GM12878 (cell line): ENCODE data around the gene TNNT2. TPM values are rescaled to one million over a fixed set of nuclear protein-coding genes. Genes with fewer than 3 reads are reported as not detected.

Experiments
- ATAC-seq: fragments of 200-7000 bp; cut with Tn5 transposase; 3 replicates; pipeline ENCODE4 v1.9.1; 2020; ENCODE audit warnings: mild to moderate bottlenecking, moderate library complexity
- BruUV-seq: library from RNA; stranded (reverse); fragments of 400-500 nt; replicated peaks from 2 replicates; lab custom pipeline; 2021; lab: Mats Ljungman, UMichigan
- CTCF ChIA-PET: fragments of 300-600 bp; sonication (Branson Sonifier 250); formaldehyde crosslinking; extraction: SDS; loops from one replicate; lab custom pipeline; 2021; ENCODE audit warnings: inconsistent platforms; lab: Yijun Ruan, JAX
- POLR2A ChIA-PET: fragments of 350-600 bp; formaldehyde crosslinking; extraction: SDS; loops from one replicate; lab custom pipeline; 2021; ENCODE audit warnings: inconsistent platforms; lab: Charles Lee
- RAD21 ChIA-PET: fragments of 300-600 bp; sonication (Branson Sonifier 250); formaldehyde crosslinking; loops from one replicate; lab custom pipeline; 2023; ENCODE audit warnings: antibody characterized with exemption; ENCODE audit not compliant: unreplicated experiment; lab: Charles Lee
- SMC1A ChIA-PET: fragments of 300-600 bp; sonication (Branson Sonifier 250); formaldehyde crosslinking; loops from one replicate; lab custom pipeline; 2023; ENCODE audit not compliant: unreplicated experiment, uncharacterized antibody; lab: Charles Lee
- DNase-seq: peaks from one replicate; pipeline ENCODE4 v3.0.0-alpha.2; 2011; ENCODE audit warnings: low read depth, low spot score
- FAIRE-seq: peaks from 3 replicates; lab custom pipeline; 2011; peaks lifted over from hg19 to GRCh38; lab: Jason Lieb, UNC
- H2AFZ ChIP-seq: 2 replicates; pipeline ENCODE4 v1.6.0; 2011; ENCODE audit warnings: low read depth, low read length, control low read depth; ENCODE audit not compliant: control insufficient read depth
- H3K27ac ChIP-seq: 2 replicates; pipeline ENCODE4 v1.5.1; 2011; ENCODE audit warnings: control low read depth; ENCODE audit not compliant: control insufficient read depth, insufficient read depth
- H3K27me3 ChIP-seq, 2 experiments: replicated peaks in 1 of 2; 2 replicates each; pipeline versions ENCODE4 v1.6.0 to v1.6.1; 2011; ENCODE audit warnings: low read length in 1 of 2; ENCODE audit not compliant: control insufficient read depth in 2 of 2, insufficient read depth in 2 of 2
- H3K36me3 ChIP-seq, 2 experiments: 2 replicates each; pipeline ENCODE4 v1.5.1; 2011; ENCODE audit warnings: low read length in 1 of 2; ENCODE audit not compliant: control insufficient read depth in 2 of 2, insufficient read depth in 2 of 2
- H3K4me1 ChIP-seq: 2 replicates; pipeline ENCODE4 v1.6.1; 2011; ENCODE audit warnings: mild to moderate bottlenecking, low read length, moderate library complexity, mixed read lengths; ENCODE audit not compliant: control insufficient read depth, insufficient read depth
- H3K4me2 ChIP-seq: 2 replicates; pipeline ENCODE4 v1.6.0; 2011; ENCODE audit warnings: control low read depth; ENCODE audit not compliant: control insufficient read depth, insufficient read depth
- H3K4me3 ChIP-seq: fragments of 200-600 bp; sonication (generic); 2 replicates; pipeline ENCODE4 v1.5.1; 2016
- H3K79me2 ChIP-seq: 2 replicates; pipeline ENCODE4 v1.6.0; 2011; ENCODE audit warnings: low read length; ENCODE audit not compliant: control insufficient read depth, insufficient read depth
- H3K9ac ChIP-seq: 2 replicates; pipeline ENCODE4 v1.8.0; 2011; ENCODE audit warnings: low read length, control low read depth, mixed read lengths; ENCODE audit not compliant: control insufficient read depth, insufficient read depth
- H3K9me3 ChIP-seq: replicated peaks from 3 replicates; pipeline ENCODE4 v1.5.1; 2011; ENCODE audit warnings: mild to moderate bottlenecking, low read length; ENCODE audit not compliant: control insufficient read depth, insufficient read depth
- H4K20me1 ChIP-seq: 2 replicates; pipeline ENCODE4 v1.6.0; 2011; ENCODE audit not compliant: control insufficient read depth, insufficient read depth
- ATF7 ChIP-seq: fragments of 450-650 bp; IDR thresholded peaks from 2 replicates; pipeline ENCODE4 v1.6.1; 2016; ENCODE audit warnings: low read depth, mild to moderate bottlenecking
- BMI1 ChIP-seq: fragments of 450-650 bp; IDR thresholded peaks from 2 replicates; pipeline ENCODE4 v1.6.1; 2016; ENCODE audit warnings: mild to moderate bottlenecking, moderate library complexity, borderline replicate concordance
- HCFC1 ChIP-seq: fragments of 150-350 bp; IDR thresholded peaks from 2 replicates; pipeline ENCODE4 v1.6.1; 2014; ENCODE audit warnings: low read length
- NFYB ChIP-seq: IDR thresholded peaks from 2 replicates; pipeline ENCODE4 v1.6.1; 2011; ENCODE audit warnings: low read depth, mild to moderate bottlenecking, low read length, improper control_type of control experiment, moderate library complexity; ENCODE audit not compliant: insufficient read depth
- NKRF ChIP-seq: fragments of 450-650 bp; conservative IDR thresholded peaks from 2 replicates; pipeline ENCODE4 v1.6.1; 2017; ENCODE audit warnings: mild to moderate bottlenecking, moderate library complexity
- RBBP5 ChIP-seq: fragments of 200-600 bp; sonication (generic); conservative IDR thresholded peaks from 2 replicates; pipeline ENCODE4 v1.6.1; 2016
- TCF3 ChIP-seq: IDR thresholded peaks from 2 replicates; pipeline ENCODE4 v1.6.1; 2012; ENCODE audit warnings: low read depth, mild to moderate bottlenecking, low read length, borderline replicate concordance; ENCODE audit not compliant: insufficient read depth
- YBX1 ChIP-seq: fragments of 450-650 bp; IDR thresholded peaks from 2 replicates; pipeline ENCODE4 v1.6.1; 2016; ENCODE audit warnings: antibody characterized with exemption
- ZNF24 ChIP-seq: fragments of 450-650 bp; IDR thresholded peaks from 2 replicates; pipeline ENCODE4 v1.6.1; 2017; ENCODE audit warnings: antibody characterized with exemption, mild to moderate bottlenecking
- WGBS: methylation state at CpG from one replicate; pipeline ENCODE4 v1.1.6; 2016; ENCODE audit warnings: low lambda C conversion rate; ENCODE audit not compliant: insufficient replicate concordance, insufficient coverage; ENCODE audit errors: missing lambda C conversion rate; 5-methylcytosine and 5-hydroxymethylcytosine counted together
- in situ Hi-C: fragments of 300-500 bp; cut with MboI; formaldehyde crosslinking; loops from 9 replicates; pipeline ENCODE4 v1.14.3; 2018; ENCODE audit warnings: mixed read lengths
- intact Hi-C: fragments of 100-400 bp; cut with micrococcal nuclease; formaldehyde crosslinking; loops from one replicate; pipeline ENCODE4 v1.14.2; 2022; ENCODE audit not compliant: unreplicated experiment
- polyA plus RNA-seq, 11 experiments: library from polyadenylated mRNA; depleted of rRNA in 4 of 11; unstranded in 6 of 11; stranded (reverse) in 5 of 11; fragments of >200 nt; fragmentation: Nextera tagmentation in 4 of 11; fragmentation: Illumina TruSeq in 1 of 11; extraction: Ambion mirVana in 4 of 11; extraction: Trizol in 1 of 11; gene quantifications; 1 replicate in 1 of 11; 2 replicates in 10 of 11; pipeline versions ENCODE4 v1.2.1 to v1.2.3, GENCODE V29; 2011 to 2016; ENCODE audit warnings: inconsistent platforms in 2 of 11, missing spikeins in 2 of 11, low read depth in 1 of 11
- total RNA-seq, 4 experiments: library from RNA; depleted of rRNA in 3 of 4; stranded (reverse); fragments of >200 nt in 3 of 4; fragmentation: Illumina TruSeq in 1 of 4; extraction: Trizol in 1 of 4; gene quantifications; 2 replicates each; pipeline versions ENCODE4 v1.2.1 to v1.2.3, GENCODE V29; 2013 to 2021

The TNNT2 gene
- total and polyA plus RNA-seq, 10 of the 15 experiments (the other 5 are each of a cell fraction or from before 2014, with no cell fraction given) = 2.2 TPM; not detected in 9

- no peak for FAIRE-seq
- no peaks in the 10 kb centered on the region for H3K36me3 ChIP-seq
- no peak for ATAC-seq
Observed at GRCh38 chr1:201355471-201355870, 22.0 kb downstream of the TNNT2 start.

More at GRCh38 chr1:201355471-201355870, 22.0 kb downstream of the TNNT2 start:
- Histone ChIP-seq H3K4me3 (no peak overlapping the region), H3K79me2 (no peaks in the 10 kb centered on the region), H3K27me3 (peaks cover 0 to 4% of the 10 kb centered on the region in 2 experiments; a peak in 2 of 4 replicates), H3K27ac (no peak overlapping the region), H3K4me1 (no peaks in the 10 kb centered on the region), H4K20me1 (no peaks in the 10 kb centered on the region), H3K9me3 (no peaks in the 10 kb centered on the region), H3K4me2 (no peak overlapping the region), H3K9ac (no peak overlapping the region), H2AFZ (no peak overlapping the region)
- in situ Hi-C loops = no loop called here
- CTCF ChIA-PET = interaction anchor here (1.0 kb wide), 1 partner anchor 47 kb away, joined by 3 read pairs; no protein-coding TSS in a partner anchor
- no peak for TF ChIP-seq ATF7
- no peak for TF ChIP-seq BMI1
- no peak for TF ChIP-seq RBBP5
- no peak for TF ChIP-seq ZNF24
- TF ChIP-seq HCFC1 = no peak
- TF ChIP-seq TCF3 = no peak
- no peak for TF ChIP-seq NFYB
- TF ChIP-seq YBX1 = no peak
- TF ChIP-seq NKRF = no peak
- SMC1A ChIA-PET = interaction anchor here (1.2 kb wide), 1 partner anchor 62 kb away, joined by 4 read pairs; no protein-coding TSS in a partner anchor
- POLR2A ChIA-PET = interaction anchor here (0.7 kb wide), 1 partner anchor 9 kb away, joined by 3 read pairs; no protein-coding TSS in a partner anchor
- DNase-seq = no peak
- intact Hi-C loops = no loop called here
- 4% methylated on average over 7 of the region's 7 CpGs for WGBS
- no TSS peak for BruUV-seq
- RAD21 ChIA-PET = interaction anchor here (0.9 kb wide), 1 partner anchor 7 kb away, joined by 3 read pairs; no protein-coding TSS in a partner anchor
